ENCODE measurements around the gene ANK3. TPM values are rescaled to one million over a fixed set of nuclear protein-coding genes. Genes with fewer than 3 reads are reported as not detected.
A peak's percentile ranks its signal among the peaks of the same experiment; 100 is the strongest.

Gene ANK3
- total RNA-seq, 4 donors from 2014 or later: 86.3 to 224 (median 139) TPM

GRCh38 chr10:60125895-60126294 lies 263.8 kb downstream of the ANK3 start:
- Histone ChIP-seq H3K27me3 (no peaks in the 10 kb centered on the region), H3K36me3 (no peaks in the 10 kb centered on the region), H3K4me3 (no peak overlapping the region), H3K4me1 (peaks cover 0 to 15% (median 4%) of the 10 kb centered on the region in 4 donors), H3K27ac (no peak overlapping the region), H3K9me3 (no peaks in the 10 kb centered on the region)
- DNase-seq (ENCODE audit: low spot score in 2 of 2): no peak
- TF ChIP-seq POLR2A (IDR thresholded peaks at IDR 0.05) (no peak), CTCF (IDR thresholded peaks at IDR 0.05) (no peak), EP300 (IDR thresholded peaks at IDR 0.05) (no peak)

- TF ChIP-seq EP300 (IDR thresholded peaks at IDR 0.05) (no peak), CTCF (IDR thresholded peaks at IDR 0.05) (no peak), POLR2A (IDR thresholded peaks at IDR 0.05) (no peak)
- no peak for DNase-seq (ENCODE audit: low spot score in 2 of 2)
- WGBS, 2 donors: 94% methylated on average over 5 of the region's 5 CpGs
- Histone ChIP-seq H3K4me3 (no peak overlapping the region), H3K27me3 (no peaks in the 10 kb centered on the region), H3K27ac (peak overlapping the region in 1 of 4 donors; percentile 86), H3K9me3 (peaks cover 0 to 4% (median 0%) of the 10 kb centered on the region in 4 donors), H3K36me3 (peaks cover 0 to 5% (median 0%) of the 10 kb centered on the region in 3 donors), H3K4me1 (peaks cover 0 to 15% (median 4%) of the 10 kb centered on the region in 4 donors)
Observed at GRCh38 chr10:60124536-60124935, 265.1 kb downstream of the ANK3 start.

GRCh38 chr10:60123668-60124067 lies 266.0 kb downstream of the ANK3 start:
- no peak for DNase-seq (ENCODE audit: low spot score in 2 of 2)
- Histone ChIP-seq H3K27ac (peak overlapping the region in 3 of 4 donors; percentile 17 to 86 (median 68)), H3K4me3 (no peak overlapping the region), H3K27me3 (no peaks in the 10 kb centered on the region), H3K4me1 (peaks cover 0 to 15% (median 4%) of the 10 kb centered on the region in 4 donors), H3K36me3 (peaks cover 0 to 6% (median 0%) of the 10 kb centered on the region in 3 donors), H3K9me3 (peaks cover 0 to 4% (median 0%) of the 10 kb centered on the region in 4 donors)
- TF ChIP-seq CTCF (IDR thresholded peaks at IDR 0.05) (no peak), EP300 (IDR thresholded peaks at IDR 0.05) (no peak), POLR2A (IDR thresholded peaks at IDR 0.05) (no peak)
- 50 to 73% methylated on average over 2 of the region's 2 CpGs for WGBS, 2 donors

GRCh38 chr10:60123172-60123571 lies 266.5 kb downstream of the ANK3 start:
- Histone ChIP-seq H3K4me1 (peaks cover 0 to 15% (median 4%) of the 10 kb centered on the region in 4 donors), H3K27me3 (no peaks in the 10 kb centered on the region), H3K36me3 (peaks cover 0 to 6% (median 0%) of the 10 kb centered on the region in 3 donors), H3K27ac (peak overlapping the region in 3 of 4 donors; percentile 17 to 86 (median 73)), H3K4me3 (no peak overlapping the region), H3K9me3 (peaks cover 0 to 4% (median 0%) of the 10 kb centered on the region in 4 donors)
- TF ChIP-seq CTCF (IDR thresholded peaks at IDR 0.05) (no peak), EP300 (IDR thresholded peaks at IDR 0.05) (peak in 1 of 2 donors; percentile 53)
- 36 to 37% methylated on average over 3 of the region's 3 CpGs for WGBS, 2 donors
- DNase-seq (ENCODE audit: low spot score in 2 of 2): no peak

- WGBS, 2 donors: 79 to 88% methylated on average over 2 of the region's 2 CpGs
- no peak for DNase-seq (ENCODE audit: low spot score in 2 of 2)
- peaks cover 0 to 10% (median 0%) of the 10 kb centered on the region in 3 donors for H3K36me3 ChIP-seq
- H3K9me3 ChIP-seq: peaks cover 0 to 4% (median 0%) of the 10 kb centered on the region in 4 donors
- peak overlapping the region in 2 of 4 donors; percentile 73 to 86 for H3K27ac ChIP-seq
- H3K4me3 ChIP-seq: no peak overlapping the region
- H3K27me3 ChIP-seq: no peaks in the 10 kb centered on the region
- H3K4me1 ChIP-seq: peaks cover 0 to 15% (median 4%) of the 10 kb centered on the region in 4 donors
- TF ChIP-seq EP300 (IDR thresholded peaks at IDR 0.05) (no peak), POLR2A (IDR thresholded peaks at IDR 0.05) (no peak), CTCF (IDR thresholded peaks at IDR 0.05) (no peak)
Observed at GRCh38 chr10:60122190-60122589, 267.5 kb downstream of the ANK3 start.

All from tibial nerve (tissue), 4 donors.